Mononuclear cell (primary cell): Measurements from ENCODE around the gene TIRAP. TPM values are rescaled to one million over a fixed set of nuclear protein-coding genes. Genes with fewer than 3 reads are reported as not detected.
"Not testable (repeated sequence)": the region's sequence is repeated elsewhere in the genome, so short reads cannot be mapped to it uniquely, and the experiment has no call there.

Experiments
- H3K27me3 ChIP-seq: 2 replicates; pipeline ENCODE4 v1.6.0; 2011; ENCODE audit warnings: low read length, control low read depth; ENCODE audit not compliant: insufficient read depth
- H3K4me1 ChIP-seq: 2 replicates; pipeline ENCODE4 v1.5.1; 2011; ENCODE audit warnings: mild to moderate bottlenecking, low read length, control low read depth; ENCODE audit not compliant: insufficient read depth
- H3K4me3 ChIP-seq: 2 replicates; pipeline ENCODE4 v1.5.1; 2011; ENCODE audit warnings: mild to moderate bottlenecking, low read length, moderate library complexity
- H3K9me3 ChIP-seq: 2 replicates; pipeline ENCODE4 v1.5.1; 2011; ENCODE audit warnings: low read depth, mild to moderate bottlenecking, control low read depth, low read length
- total RNA-seq: library from RNA; depleted of rRNA; stranded (reverse); fragments of >200 nt; gene quantifications from one replicate; pipeline ENCODE4 v1.2.3, GENCODE V29; 2012

TIRAP gene, protein sequence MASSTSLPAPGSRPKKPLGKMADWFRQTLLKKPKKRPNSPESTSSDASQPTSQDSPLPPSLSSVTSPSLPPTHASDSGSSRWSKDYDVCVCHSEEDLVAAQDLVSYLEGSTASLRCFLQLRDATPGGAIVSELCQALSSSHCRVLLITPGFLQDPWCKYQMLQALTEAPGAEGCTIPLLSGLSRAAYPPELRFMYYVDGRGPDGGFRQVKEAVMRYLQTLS
- 5.1 TPM for total RNA-seq

DNA sequence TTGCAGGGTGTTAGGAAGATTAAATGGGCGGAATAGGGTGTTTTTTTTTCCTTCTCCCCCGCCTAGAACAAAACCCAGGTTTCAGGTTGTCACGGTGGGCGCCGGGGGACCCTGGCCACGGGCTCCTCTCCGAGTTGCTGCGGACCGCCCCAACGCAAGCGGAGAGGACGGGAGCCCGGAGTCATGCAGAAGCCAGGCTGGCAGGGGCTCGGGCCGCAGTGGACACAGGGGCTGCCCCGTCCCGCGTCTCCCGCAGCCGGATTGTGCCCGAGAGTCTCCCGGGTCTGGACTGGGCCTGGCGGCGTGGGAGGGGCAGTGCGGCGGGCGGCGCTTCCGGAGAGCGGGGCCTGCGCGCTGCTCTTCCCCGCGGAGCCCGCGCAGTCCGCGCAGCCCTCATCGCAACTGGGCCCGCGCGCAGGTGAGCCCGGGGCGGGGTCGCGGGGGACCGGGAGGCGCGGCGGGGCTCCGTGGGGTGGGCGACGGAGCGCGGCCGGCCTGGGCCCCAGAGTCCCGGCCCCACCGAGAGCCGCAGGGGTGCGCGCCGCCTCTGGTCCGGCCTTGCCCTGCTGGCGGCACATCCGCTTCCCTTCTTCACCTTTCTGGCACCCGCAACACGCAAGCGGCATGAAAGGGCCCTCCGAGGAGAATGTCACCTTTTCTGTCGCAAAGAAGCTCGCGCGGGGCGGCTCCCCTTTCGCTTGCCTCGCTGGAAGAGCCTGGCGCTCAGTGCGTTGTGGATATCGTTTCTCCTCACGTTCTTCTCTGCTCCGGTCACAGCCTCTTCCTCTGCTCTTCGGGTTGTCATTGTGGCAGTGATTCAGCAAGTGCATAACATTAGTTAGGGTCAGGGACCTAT, at the start of gene TIRAP:
TSS of gene TIRAP (plus strand) at position 358 of the 856 bp plus-strand sequence. CDS start 7,802 bp downstream, outside the sequence.
- Histone ChIP-seq H3K4me3 (peak within 1 kb of the TSS; percentile 64), H3K27me3 (no peaks in the 10 kb centered on the region), H3K4me1 (peaks cover 47% of the 10 kb centered on the region), H3K9me3 (no peaks in the 10 kb centered on the region)

DNA sequence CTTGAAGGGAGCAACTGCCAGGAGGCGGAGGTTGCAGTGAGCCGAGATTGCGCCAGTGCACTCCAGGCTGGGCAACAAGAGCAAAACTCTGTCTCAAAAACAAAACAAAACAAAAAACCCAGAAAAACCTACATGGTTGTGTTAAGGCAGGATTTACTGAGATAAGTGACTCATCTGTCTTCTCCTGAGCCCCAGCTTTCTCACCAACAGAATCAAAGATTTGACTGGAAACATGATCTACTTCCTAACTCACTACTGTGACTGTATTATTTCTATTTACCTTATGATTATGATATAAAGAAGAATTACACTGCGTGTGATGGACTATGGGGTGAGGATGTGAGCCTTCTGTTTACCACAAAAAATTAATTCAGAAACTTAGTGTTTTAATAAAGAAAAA, 49.5 kb upstream of the TIRAP start:
- H3K9me3 ChIP-seq = no peaks in the 10 kb centered on the region
- no peaks in the 10 kb centered on the region for H3K27me3 ChIP-seq
- H3K4me1 ChIP-seq = no peaks in the 10 kb centered on the region
- H3K4me3 ChIP-seq = no peak overlapping the region

DNA sequence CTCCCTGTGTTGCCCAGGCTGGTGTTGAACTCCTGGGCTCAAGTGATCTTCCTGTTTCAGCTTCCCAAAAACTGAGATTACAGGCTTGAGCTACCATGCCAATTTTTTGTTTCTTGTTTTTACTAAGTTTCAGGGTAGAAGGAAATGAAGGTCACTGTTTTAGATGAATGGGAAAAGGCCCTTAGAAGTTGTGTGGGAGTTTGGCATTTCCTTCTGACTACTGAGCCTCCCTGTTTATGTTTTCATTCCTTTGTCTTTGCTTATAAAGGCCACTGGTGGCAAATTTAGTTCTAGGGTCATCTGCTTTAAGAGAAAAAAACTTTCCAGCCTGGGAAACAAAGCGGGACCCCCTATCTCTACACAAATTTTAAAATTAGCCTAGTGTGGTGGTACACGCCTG, 36.3 kb upstream of the TIRAP start:
- Histone ChIP-seq H3K27me3 (no peaks in the 10 kb centered on the region), H3K4me3 (no peak overlapping the region), H3K4me1 (no peaks in the 10 kb centered on the region), H3K9me3 (no peaks in the 10 kb centered on the region)

DNA sequence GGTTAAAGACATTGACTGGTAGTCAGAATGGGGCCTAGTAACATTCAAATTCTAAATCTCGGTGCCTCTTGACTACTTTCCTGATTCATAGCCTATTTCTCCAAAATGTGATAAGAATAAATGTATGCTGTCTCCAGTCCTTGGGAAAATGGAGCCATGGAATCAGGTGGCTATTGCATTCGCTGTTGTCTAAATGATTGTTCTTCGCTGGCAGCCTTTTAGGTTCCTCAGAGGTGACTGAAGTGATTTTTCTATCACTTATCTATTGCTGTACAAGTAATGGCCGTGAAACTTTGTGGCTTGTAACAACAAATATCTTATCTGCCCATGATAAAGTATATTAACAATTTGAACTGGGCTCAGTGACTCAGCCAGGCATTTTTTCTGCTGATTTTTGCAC, 29.6 kb upstream of the TIRAP start:
- Histone ChIP-seq H3K4me3 (no peak overlapping the region), H3K4me1 (no peaks in the 10 kb centered on the region), H3K27me3 (no peaks in the 10 kb centered on the region), H3K9me3 (no peaks in the 10 kb centered on the region)

DNA sequence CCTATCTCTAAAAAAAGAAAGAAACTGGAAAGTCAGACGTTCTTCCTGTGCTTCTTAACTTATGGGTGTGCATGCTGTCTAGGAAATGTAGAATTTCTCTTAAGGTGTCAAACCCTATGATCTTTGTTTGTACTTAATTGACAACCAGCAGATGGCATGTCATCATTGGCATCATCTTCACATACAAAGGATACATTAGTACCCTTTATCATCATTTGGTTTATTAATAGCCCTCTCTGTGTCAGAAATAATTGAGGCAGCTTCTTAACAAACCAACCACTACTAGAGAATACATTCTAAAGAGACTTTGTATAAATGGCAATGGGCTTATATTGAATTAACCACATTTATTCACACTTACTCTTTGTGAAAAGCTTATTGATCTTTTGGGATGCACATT, 28.1 kb upstream of the TIRAP start:
- H3K9me3 ChIP-seq = no peaks in the 10 kb centered on the region
- no peak overlapping the region for H3K4me3 ChIP-seq
- no peaks in the 10 kb centered on the region for H3K4me1 ChIP-seq
- H3K27me3 ChIP-seq = no peaks in the 10 kb centered on the region

DNA sequence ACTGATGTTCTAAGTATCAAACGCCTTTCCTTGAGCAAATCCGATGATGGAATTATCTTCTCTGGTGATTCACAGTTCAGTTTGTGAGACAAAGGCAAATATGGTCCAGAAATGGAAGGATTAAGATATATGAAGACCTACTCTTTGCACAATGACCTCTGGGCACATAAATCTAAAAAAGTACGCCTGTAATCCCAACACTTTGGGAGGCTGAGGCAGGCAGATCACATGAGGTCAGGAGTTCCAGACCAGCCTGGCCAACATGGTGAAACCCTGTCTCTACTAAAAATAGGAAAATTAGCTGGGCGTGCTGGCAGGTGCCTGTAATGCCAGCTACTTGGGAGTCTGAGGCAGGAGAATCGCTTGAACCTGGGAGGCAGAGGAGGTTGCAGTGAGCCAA, 27.4 kb upstream of the TIRAP start:
- H3K4me3 ChIP-seq, H3K4me1 ChIP-seq, H3K9me3 ChIP-seq, H3K27me3 ChIP-seq: not testable (repeated sequence)

DNA sequence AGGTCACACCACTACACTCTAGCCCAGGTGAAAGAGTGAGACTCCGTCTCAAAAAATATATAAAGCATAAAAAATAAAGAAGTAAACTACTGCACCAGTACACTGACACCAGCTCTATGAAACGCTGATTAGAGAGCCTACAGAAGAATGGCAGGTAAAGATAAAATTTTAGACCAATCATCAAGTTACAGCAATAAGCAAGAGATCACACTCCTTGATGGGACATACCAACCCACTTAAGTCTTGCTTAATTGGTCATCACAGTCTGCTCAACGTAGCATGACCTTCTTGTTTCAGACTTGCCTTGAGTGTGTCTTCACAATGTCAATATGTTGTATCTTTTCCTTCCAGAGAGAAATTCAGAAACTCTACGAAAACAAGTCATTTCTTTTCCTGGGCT, 26.7 kb upstream of the TIRAP start:
- H3K27me3 ChIP-seq = no peaks in the 10 kb centered on the region
- H3K4me3 ChIP-seq = no peak overlapping the region
- no peaks in the 10 kb centered on the region for H3K4me1 ChIP-seq
- no peaks in the 10 kb centered on the region for H3K9me3 ChIP-seq

DNA sequence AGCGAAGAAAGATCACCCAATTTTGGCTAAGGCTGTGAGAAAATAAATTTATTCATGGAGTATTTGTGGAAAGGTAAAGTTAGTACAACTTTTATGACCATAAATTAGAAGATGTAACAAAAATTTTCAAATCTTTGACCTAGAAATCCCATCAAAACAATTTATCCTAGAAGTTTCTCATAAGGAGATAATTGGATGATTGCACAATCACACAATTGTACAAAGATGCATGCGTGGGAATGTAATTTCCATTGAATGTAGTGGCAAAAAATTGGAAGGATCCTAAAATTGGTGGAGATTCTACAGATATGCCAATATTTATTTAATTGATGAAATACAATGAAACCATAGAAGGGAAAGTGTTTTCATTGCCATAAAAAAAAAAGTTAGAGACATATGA, 25.7 kb upstream of the TIRAP start:
- no peak overlapping the region for H3K4me3 ChIP-seq
- H3K27me3 ChIP-seq = no peaks in the 10 kb centered on the region
- no peaks in the 10 kb centered on the region for H3K9me3 ChIP-seq
- H3K4me1 ChIP-seq = no peaks in the 10 kb centered on the region

DNA sequence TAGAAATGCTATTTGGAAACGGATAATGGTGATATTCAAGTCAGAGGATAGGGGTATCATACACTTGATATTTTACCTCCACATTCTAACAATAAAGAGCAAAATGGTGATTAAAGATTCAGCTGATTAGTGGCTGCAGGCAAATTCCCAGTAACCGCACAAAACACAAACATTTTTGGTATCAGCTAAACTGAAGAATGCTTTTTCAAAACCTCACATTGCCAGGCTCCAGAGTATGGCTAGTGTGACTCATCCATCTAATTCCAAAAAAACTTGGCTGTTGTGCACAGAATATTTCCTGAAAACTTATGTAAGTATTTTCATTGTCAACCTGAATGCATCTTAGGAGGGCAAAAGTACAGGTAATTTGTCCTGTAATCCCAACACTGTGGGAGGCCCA, 25.1 kb upstream of the TIRAP start:
- Histone ChIP-seq H3K9me3 (no peaks in the 10 kb centered on the region), H3K4me1 (no peaks in the 10 kb centered on the region), H3K4me3 (no peak overlapping the region), H3K27me3 (no peaks in the 10 kb centered on the region)

DNA sequence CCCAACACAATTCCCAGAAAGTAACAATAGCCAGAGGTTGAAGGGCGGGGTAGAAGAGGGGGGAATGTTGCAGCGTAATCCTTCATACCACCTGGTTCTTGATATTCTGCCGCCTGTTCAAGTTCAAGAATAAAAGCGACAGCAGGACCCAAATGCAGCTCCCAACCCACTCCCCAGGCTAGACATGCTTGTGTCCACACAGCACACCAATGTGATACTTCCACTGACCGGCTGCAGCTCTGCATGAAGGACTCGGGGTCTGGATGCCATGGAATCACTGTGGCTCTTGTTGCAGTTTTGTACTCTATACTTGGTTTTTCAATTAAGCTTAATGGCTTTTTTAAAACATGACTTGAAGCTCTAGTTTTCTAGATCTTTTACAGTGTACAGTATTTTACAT, 20.7 kb upstream of the TIRAP start:
- Histone ChIP-seq H3K4me3 (no peak overlapping the region), H3K4me1 (peaks cover under 1% of the 10 kb centered on the region), H3K9me3 (no peaks in the 10 kb centered on the region), H3K27me3 (no peaks in the 10 kb centered on the region)

DNA sequence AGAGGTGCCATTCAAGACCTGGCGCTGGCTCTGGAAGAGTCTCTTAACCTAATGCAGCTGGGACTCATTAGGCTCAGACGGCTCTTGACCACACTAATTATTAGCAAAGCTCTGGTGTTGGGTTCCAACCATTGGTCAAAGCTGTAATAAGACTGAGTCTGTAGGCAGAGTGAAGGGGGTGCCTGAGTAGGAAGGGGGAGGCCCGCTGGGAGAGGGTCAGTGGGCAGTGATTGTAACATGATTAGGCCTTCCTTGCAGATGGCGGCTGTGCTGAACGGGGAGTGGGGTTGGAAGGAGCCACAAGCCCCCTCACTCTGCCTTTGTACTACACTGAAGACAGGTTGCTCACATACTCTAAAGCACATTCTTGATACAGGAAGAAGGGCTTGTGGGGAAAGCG, 19.4 kb upstream of the TIRAP start:
- no peaks in the 10 kb centered on the region for H3K27me3 ChIP-seq
- no peak overlapping the region for H3K4me3 ChIP-seq
- no peaks in the 10 kb centered on the region for H3K9me3 ChIP-seq
- peaks cover 11% of the 10 kb centered on the region for H3K4me1 ChIP-seq

DNA sequence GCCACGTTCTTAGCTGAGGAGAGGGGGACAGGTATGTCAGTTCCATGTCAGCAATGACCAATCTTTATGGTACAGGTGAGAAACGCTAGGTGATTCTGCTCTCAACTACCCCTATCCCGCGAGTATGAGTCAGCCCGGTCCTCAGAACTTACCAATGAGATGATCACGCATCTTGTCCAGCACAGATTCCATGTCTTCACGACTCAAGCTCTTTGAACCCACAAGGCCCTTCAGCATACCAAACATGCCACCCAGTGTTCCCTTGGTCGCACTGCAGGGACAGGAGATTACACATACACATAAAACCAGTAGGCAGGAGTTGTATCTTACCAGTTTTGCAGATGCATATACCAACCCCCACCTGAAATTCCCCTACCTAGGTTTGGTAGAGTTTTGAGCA, 17.1 kb upstream of the TIRAP start:
- no peak overlapping the region for H3K4me3 ChIP-seq
- peaks cover 18% of the 10 kb centered on the region for H3K4me1 ChIP-seq
- no peaks in the 10 kb centered on the region for H3K9me3 ChIP-seq
- H3K27me3 ChIP-seq = no peaks in the 10 kb centered on the region

DNA sequence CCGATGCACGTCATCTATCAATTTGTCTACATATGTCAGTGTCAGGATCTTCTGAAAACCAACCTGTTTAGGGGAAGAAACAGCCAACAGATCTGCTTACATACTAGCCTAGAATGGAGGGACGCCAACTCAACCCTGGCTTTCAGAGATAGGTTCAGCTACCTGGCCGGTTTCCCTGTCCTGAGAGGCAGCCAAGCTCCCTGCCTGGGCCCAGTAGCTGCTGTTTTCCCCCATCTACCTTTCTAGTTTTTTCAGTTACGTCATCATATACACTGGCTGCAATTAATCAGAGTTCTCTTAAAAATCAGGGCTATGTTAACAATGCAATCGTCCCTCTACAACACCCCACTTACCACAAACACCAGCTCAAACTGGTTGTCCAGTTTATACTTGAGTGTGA, 15.2 kb upstream of the TIRAP start:
- Histone ChIP-seq H3K4me3 (peak overlapping the region; percentile 90), H3K4me1 (peaks cover 18% of the 10 kb centered on the region), H3K9me3 (no peaks in the 10 kb centered on the region), H3K27me3 (no peaks in the 10 kb centered on the region)

DNA sequence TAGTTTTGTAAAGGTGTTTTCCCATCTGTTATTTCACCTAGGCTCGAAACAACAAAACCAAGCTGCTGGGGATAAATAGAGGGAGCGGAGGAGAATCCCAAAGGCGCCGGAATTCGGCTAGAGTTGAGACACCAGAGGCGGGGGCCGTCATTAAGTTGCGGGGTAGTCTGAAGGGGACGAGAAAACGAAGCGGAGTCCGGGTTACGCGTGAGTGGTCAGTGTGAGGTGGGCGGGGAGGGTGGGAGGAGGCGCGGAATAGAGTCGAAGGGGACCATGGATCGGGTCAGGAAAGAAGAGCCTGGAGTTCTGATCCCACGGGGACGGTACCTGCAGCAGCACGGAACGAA, 14.6 kb upstream of the TIRAP start:
- no peaks in the 10 kb centered on the region for H3K9me3 ChIP-seq
- H3K4me1 ChIP-seq = peaks cover 18% of the 10 kb centered on the region
- no peaks in the 10 kb centered on the region for H3K27me3 ChIP-seq
- peak overlapping the region; percentile 90 for H3K4me3 ChIP-seq

DNA sequence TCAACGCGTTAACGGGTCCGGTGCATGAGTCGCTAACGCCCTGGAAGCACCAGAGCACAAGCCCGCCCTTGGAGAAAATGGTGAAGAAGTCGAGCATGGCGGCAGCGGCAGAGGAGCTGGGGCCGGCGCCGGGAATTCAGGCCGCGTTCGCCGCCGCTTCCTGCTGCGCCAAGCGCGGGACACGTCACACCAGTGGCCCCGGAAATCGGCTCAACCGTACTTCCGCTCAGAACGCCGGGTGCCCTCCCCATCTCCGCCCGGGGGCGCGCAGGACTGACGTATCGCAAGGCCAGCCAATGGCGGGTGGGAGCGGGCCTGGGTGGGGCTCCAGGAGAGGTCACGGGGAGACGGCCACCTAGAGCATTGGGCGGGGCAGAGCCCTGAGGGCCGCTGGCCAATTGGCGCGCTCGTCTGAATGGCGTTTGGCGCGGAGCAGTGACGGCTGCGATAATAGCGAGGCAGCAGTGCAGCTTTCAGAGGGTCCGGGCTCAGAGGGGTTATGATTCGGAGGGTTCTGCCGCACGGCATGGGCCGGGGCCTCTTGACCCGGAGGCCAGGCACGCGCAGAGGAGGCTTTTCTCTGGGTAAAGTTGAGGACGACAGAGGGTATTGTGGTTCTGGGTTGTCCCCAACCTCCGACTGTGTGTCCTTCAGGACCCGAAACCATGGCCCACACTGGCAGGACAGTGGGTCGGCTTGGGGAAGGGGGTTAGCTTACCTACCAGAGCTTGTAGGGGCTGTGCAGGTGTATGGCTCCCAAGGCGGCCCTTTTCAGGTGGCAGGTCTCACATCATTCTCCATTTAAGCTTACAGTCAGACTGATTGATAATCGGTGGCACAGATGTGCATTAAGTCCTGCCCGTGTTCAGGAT, 13.9 kb upstream of the TIRAP start, which contains the start of the genes FOXRED1 and SRPRA:
TSS of gene FOXRED1 (plus strand) at position 447 of the 872 bp plus-strand sequence. CDS start at position 500, 53 bp downstream.
TSS of gene SRPRA (minus strand) at position 188 of the 872 bp plus-strand sequence. CDS start at position 97, 91 bp downstream.
- peak within 1 kb of the TSS; percentile 90 for H3K4me3 ChIP-seq
- H3K9me3 ChIP-seq = no peaks in the 10 kb centered on the region
- H3K27me3 ChIP-seq = no peaks in the 10 kb centered on the region
- H3K4me1 ChIP-seq = peaks cover 18% of the 10 kb centered on the region
